ENCODE measurements around the gene ALOX15. TPM values are rescaled to one million over a fixed set of nuclear protein-coding genes. Genes with fewer than 3 reads are reported as not detected.
"Not testable (repeated sequence)": the region's sequence is repeated elsewhere in the genome, so short reads cannot be mapped to it uniquely, and the experiment has no call there.

Gene ALOX15
- total and polyA plus RNA-seq, 7 donors, result 0.10 to 0.36 TPM; not detected in 5

DNA sequence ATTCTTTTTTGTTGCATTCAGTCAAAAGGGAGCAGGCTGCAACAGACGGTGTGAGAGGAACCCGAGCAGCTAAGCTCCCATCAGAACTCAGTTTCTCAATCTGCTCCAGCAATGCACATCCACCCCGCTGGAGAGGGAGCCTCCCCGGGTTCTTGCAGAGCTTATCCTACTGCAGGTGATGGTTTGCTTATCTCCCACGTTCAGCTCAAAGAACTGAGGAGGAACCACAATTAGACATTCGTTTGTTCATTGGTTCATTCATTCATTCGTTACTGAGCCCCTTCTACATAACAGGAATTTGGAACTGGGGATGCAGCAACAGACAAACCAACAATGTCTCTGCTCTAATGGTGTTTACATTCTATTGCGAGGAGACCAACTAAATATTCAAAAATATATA, 22.2 kb upstream of the ALOX15 start:
- Histone ChIP-seq H3K36me3 (ENCODE audit: insufficient read depth in 1 of 2, low read depth in 1 of 2) (no peaks in the 10 kb centered on the region), H3K27ac (no peak overlapping the region), H3K4me1 (no peaks in the 10 kb centered on the region), H3K4me3 (no peak overlapping the region), H3K27me3 (ENCODE audit: insufficient read depth in 3 of 3, low read length in 2 of 3) (peaks cover 0 to 23% (median 0%) of the 10 kb centered on the region in 3 donors), H3K9me3 (no peaks in the 10 kb centered on the region)
- 75 to 81% (median 78%) methylated on average over 8 of the region's 8 CpGs for WGBS, 3 donors
- no peak for DNase-seq
- no peak for ATAC-seq
- intact Hi-C loops (cut with DNase I), result no loop called here
- TF ChIP-seq, protein P1, sequence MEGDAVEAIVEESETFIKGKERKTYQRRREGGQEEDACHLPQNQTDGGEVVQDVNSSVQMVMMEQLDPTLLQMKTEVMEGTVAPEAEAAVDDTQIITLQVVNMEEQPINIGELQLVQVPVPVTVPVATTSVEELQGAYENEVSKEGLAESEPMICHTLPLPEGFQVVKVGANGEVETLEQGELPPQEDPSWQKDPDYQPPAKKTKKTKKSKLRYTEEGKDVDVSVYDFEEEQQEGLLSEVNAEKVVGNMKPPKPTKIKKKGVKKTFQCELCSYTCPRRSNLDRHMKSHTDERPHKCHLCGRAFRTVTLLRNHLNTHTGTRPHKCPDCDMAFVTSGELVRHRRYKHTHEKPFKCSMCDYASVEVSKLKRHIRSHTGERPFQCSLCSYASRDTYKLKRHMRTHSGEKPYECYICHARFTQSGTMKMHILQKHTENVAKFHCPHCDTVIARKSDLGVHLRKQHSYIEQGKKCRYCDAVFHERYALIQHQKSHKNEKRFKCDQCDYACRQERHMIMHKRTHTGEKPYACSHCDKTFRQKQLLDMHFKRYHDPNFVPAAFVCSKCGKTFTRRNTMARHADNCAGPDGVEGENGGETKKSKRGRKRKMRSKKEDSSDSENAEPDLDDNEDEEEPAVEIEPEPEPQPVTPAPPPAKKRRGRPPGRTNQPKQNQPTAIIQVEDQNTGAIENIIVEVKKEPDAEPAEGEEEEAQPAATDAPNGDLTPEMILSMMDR (IDR thresholded peaks at IDR 0.05), result no peak

DNA sequence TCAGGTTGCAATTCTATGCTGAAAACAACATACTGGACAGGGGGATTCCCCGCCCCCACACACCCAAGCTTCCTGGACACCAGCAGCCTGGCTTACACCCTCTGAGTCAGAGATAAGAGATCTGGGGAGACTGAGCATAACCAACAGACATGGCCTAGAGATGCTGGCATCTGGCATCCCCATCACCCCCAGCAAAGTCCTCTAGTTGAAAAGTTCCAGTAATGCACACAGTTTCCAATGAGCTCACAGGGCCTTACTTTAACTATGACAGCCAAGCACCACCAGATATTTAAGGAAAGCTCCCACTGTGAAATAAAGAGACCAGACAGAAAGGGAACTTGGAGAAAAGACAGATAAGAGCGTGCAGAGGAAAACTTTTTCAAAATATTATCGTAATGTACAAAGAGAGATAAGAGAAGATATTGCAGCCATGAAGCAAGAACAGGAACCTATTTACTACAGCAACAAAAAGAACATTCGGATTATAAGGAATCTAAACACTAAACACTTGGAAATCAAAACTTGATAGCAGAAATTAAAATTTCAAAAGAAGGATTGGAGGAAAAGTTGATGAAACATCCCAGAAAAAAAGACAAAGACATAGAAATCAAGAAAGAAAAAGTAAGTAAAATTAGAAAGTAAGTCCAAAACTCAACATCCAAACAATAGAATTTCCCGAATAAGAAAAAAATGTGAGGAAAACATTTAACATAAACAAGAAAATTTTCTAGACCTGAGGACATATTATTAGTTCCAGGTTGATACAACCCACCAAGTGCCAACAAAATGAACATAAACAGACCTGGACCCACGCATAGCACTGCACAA, 17.2 kb upstream of the ALOX15 start:
- ATAC-seq (no peak), DNase-seq (no peak)
- H3K36me3 ChIP-seq (ENCODE audit: insufficient read depth in 1 of 2, low read depth in 1 of 2), result no peaks in the 10 kb centered on the region
- H3K27ac ChIP-seq, result no peak overlapping the region
- 88 to 90% (median 88%) methylated on average over 6 of the region's 6 CpGs for WGBS, 3 donors
- TF ChIP-seq, protein P1 (IDR thresholded peaks at IDR 0.05), result no peak
- no peak overlapping the region for H3K4me3 ChIP-seq
- intact Hi-C loops (cut with DNase I), result loop anchor here in 1 of 2 donors (10.0 kb wide), 1 partner anchor 694 kb away; the partner anchor contains the start of gene ATP2A3
- H3K4me1 ChIP-seq, result no peaks in the 10 kb centered on the region
- H3K27me3 ChIP-seq (ENCODE audit: insufficient read depth in 3 of 3, low read length in 2 of 3), result peaks cover 0 to 29% (median 4%) of the 10 kb centered on the region in 3 donors
- H3K9me3 ChIP-seq, result no peaks in the 10 kb centered on the region

DNA sequence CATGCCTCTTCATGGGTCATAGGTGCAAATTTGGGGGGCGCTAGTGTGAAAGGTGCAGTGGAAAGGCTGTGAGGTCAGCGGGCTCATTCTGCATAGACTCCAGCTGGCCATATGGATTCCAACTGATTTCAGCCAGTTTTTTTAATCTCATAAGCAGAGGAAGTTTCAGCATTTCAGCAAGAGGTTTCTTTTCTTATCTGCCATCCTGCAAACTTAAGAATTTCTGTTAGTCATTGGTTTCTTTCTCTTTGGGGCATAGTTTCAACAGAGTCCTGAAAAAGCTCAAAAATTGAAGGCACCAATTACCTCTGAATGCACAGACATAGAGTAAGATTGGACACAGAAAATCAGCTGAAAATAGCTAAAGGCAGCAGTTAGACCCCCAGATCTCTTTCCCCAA, 16.2 kb upstream of the ALOX15 start:
- 91 to 97% (median 93%) methylated on average over 2 of the region's 2 CpGs for WGBS, 3 donors

DNA sequence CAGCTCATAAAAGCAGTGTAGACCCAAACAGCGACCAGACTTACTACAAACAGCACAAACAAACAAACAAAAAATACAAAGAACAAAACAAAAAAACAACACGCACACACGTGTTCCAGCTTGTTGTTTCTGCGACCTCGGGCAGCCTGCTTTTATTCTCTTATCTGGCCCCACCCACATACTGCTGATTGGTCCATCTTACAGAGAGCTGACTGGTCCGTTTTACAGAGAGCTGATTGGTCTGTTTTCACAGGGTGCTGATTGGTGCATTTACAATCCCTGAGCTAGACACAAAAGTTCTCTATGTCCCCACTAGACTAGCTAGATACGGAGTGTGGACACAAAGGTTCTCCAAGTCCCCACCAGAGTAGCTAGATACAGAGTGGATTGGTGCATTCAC, 14.5 kb upstream of the ALOX15 start:
- H3K27ac ChIP-seq; H3K4me1 ChIP-seq; H3K36me3 ChIP-seq (ENCODE audit: insufficient read depth in 1 of 2, low read depth in 1 of 2); DNase-seq; H3K4me3 ChIP-seq; ATAC-seq; H3K9me3 ChIP-seq: not testable (repeated sequence)
- 82 to 83% (median 83%) methylated on average over 7 of the region's 7 CpGs for WGBS, 3 donors
- H3K27me3 ChIP-seq (ENCODE audit: insufficient read depth in 3 of 3, low read length in 2 of 3), result peaks cover 0 to 40% (median 8%) of the 10 kb centered on the region in 3 donors
- intact Hi-C loops (cut with DNase I), result loop anchor here in 1 of 2 donors (10.0 kb wide), 1 partner anchor 691 kb away; the partner anchor contains the start of gene ATP2A3

More for the DNA sequence above, 16.2 kb upstream of the ALOX15 start:
- no peak overlapping the region for H3K4me3 ChIP-seq
- H3K27me3 ChIP-seq (ENCODE audit: insufficient read depth in 3 of 3, low read length in 2 of 3), result peaks cover 0 to 34% (median 4%) of the 10 kb centered on the region in 3 donors
- H3K27ac ChIP-seq, result no peak overlapping the region
- no peaks in the 10 kb centered on the region for H3K36me3 ChIP-seq (ENCODE audit: insufficient read depth in 1 of 2, low read depth in 1 of 2)
- DNase-seq (no peak), ATAC-seq (no peak)
- TF ChIP-seq, protein P1 (IDR thresholded peaks at IDR 0.05), result no peak
- H3K4me1 ChIP-seq, result no peaks in the 10 kb centered on the region
- intact Hi-C loops (cut with DNase I), result loop anchor here in 1 of 2 donors (10.0 kb wide), 1 partner anchor 693 kb away; the partner anchor contains the start of gene ATP2A3
- H3K9me3 ChIP-seq, result no peaks in the 10 kb centered on the region

DNA sequence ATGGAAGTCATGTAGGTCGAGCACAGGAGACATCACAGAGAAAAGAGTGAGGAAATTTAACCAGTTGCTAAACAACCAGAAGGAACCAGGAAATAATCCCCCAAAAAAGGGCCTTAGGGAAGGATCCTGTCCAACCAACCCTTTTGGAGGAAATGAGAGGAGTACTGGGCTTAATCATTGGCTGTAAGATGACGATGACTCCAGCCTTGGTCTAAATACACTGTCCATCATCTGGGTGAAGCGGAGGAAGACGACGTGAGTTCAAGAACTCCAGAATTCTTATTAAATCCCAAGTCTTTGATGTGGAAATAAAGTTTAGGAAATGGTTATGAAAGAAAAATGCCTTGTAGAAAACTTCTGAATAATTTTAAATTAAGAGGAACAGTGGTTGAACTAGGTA, 11.5 kb upstream of the ALOX15 start:
- TF ChIP-seq, protein P1 (IDR thresholded peaks at IDR 0.05), result no peak
- Histone ChIP-seq H3K4me3 (no peak overlapping the region), H3K4me1 (no peaks in the 10 kb centered on the region), H3K36me3 (ENCODE audit: insufficient read depth in 1 of 2, low read depth in 1 of 2) (no peaks in the 10 kb centered on the region), H3K27ac (no peak overlapping the region), H3K27me3 (ENCODE audit: insufficient read depth in 3 of 3, low read length in 2 of 3) (peaks cover 0 to 29% (median 8%) of the 10 kb centered on the region in 3 donors), H3K9me3 (no peaks in the 10 kb centered on the region)
- ATAC-seq (no peak), DNase-seq (no peak)
- intact Hi-C loops (cut with DNase I), result loop anchor here in 1 of 2 donors (10.0 kb wide), 1 partner anchor 688 kb away; the partner anchor contains the start of gene ATP2A3
- WGBS, 3 donors, result 68 to 74% (median 73%) methylated on average over 5 of the region's 5 CpGs

Data from psoas muscle (tissue), 8 donors.